LNCAP (cell line): Measurements from ENCODE around the gene PDE2A.

Experiments
- CTCF ChIP-seq: fragments of 450-650 bp; IDR thresholded peaks from 2 replicates; pipeline ENCODE4 v1.5.1; 2017; ENCODE audit warnings: mild to moderate bottlenecking

PDE2A gene

DNA sequence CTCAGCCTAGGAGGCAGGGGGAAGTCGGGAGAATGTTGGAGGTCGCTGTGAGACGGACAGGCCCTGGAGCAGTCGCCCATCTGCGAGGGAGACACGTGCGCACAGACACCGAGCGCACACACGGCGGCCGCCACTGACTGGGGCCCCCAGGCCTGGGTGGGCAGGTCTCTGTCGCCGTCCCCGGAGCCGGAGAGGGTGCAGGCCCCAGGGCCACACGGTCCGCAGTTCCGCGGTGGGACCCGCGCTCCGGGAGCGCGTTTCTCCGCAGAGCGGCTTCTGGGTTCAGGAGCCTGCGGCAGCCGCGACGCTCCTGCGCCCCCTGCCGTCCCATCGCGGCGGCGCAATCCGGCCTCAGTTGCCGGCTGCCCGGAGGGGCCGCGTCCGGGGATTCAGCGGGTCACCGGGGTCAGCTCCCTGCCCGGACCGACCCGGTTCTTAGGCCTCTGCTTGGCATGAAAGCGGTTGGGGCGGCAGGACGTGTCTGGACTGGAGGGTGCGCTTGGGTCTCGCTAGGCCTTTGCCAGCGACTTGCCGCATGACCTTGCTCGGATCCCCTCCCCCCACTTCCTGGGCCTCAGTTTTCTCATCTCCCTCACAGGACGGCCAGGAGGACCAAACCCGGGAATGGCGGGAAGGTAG lies 31.2 kb downstream of the PDE2A start:
- peak; percentile 97 for TF ChIP-seq CTCF

GRCh38 chr11:72642043-72642883 lies 32.0 kb downstream of the PDE2A start:
- TF ChIP-seq CTCF = no peak

GRCh38 chr11:72641522-72642042 lies 32.6 kb downstream of the PDE2A start:
- no peak for TF ChIP-seq CTCF

DNA sequence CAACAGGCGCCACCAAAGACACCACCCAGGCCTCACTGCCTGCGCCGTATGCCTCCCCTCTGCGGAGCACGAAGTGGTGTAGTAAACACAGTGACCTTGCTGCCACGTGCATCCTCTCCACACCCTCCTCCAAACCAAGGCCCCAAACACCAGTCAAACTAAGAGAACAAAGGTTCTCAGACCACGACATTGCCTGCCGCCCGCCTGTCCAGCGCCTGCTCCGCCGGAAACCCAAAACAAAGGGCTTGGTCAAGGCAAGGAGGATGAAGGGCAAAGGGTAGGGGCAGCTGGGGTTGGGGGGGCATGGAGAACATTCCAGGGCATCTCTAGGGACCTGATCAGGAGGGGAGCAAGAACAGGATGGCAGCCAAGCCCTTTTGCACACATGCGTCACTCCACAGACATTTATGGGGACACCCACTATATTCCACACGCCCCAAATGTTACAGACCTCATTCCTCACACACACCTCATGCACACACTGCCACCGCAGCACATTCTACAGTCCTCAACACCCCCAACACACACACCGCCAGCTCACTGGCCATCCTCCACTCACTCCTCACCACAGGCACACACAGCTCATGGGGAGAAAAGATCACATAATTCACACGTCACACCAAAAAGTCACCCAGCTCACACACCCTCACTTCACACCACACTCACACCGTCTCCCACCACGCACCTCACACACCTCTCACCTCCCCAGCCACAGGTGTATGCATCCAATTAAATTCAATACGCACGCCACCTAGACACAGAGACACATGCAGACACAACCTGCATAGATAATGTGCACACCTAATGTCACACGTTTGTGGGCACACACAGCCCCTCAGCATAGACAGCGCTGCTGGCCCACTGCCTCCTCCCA lies 34.5 kb downstream of the PDE2A start:
- no peak for TF ChIP-seq CTCF

- no peak for TF ChIP-seq CTCF
Observed at GRCh38 chr11:72637926-72638325, 36.3 kb downstream of the PDE2A start.

DNA sequence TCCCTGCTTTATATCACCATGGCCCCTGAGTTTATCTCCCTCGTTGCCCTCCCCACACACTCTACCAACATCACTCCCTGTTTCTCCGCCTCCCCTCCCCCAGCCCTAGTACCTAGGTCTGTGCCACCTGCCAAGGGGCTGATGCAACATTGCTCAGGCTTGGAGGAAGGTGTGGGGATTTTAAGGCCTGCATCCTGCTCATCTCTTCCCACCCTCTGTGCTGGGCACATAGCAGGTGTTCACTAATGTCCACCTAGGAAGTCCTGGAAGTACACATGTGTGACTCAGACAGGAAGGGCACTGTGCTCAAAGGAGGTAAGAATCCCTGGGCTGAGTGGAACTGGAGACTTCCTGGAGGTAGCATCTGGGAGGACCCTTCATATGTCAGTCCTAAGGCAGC lies 37.0 kb downstream of the PDE2A start:
- TF ChIP-seq CTCF = no peak

GRCh38 chr11:72636376-72636775 lies 37.8 kb downstream of the PDE2A start:
- TF ChIP-seq CTCF = no peak
